ENCODE measurements around the gene NDUFB10.
A peak's percentile ranks its signal among the peaks of the same experiment; 100 is the strongest.

Gene NDUFB10

GRCh38 chr16:1941162-1942046 is 17.9 kb upstream of the NDUFB10 start:
- Histone ChIP-seq H3K27me3 (ENCODE audit: insufficient read depth, low read length) (peaks cover 5% of the 10 kb centered on the region; the same call in 1 of the 2 replicates), H3K4me3 (ENCODE audit: low read length) (peak overlapping the region; percentile 71; the same call in 1 of the 2 replicates), H3K36me3 (ENCODE audit: insufficient read depth, low read length) (peaks cover 21% of the 10 kb centered on the region), H3K4me1 (ENCODE audit: insufficient read depth, low read length) (0 out of 2 replicates have a peak, but pooled peaks cover 5% of the 10 kb centered on the region), H3K9me3 (ENCODE audit: insufficient read depth, low read depth, low read length) (no peaks in the 10 kb centered on the region), H3K27ac (ENCODE audit: low read depth, low read length) (no peak overlapping the region), H3K9ac (ENCODE audit: low read depth, low read length) (no peak overlapping the region)
- WGBS, result 84% methylated on average over 30 of the region's 30 CpGs

GRCh38 chr16:1942047-1942809 is 17.1 kb upstream of the NDUFB10 start:
- H3K9ac ChIP-seq (ENCODE audit: low read depth, low read length), result peak overlapping the region; percentile 37
- no peaks in the 10 kb centered on the region for H3K9me3 ChIP-seq (ENCODE audit: insufficient read depth, low read depth, low read length)
- WGBS, result 34% methylated on average over 14 of the region's 17 CpGs
- H3K27ac ChIP-seq (ENCODE audit: low read depth, low read length), result no peak overlapping the region
- H3K27me3 ChIP-seq (ENCODE audit: insufficient read depth, low read length), result peaks cover 5% of the 10 kb centered on the region; the same call in 1 of the 2 replicates
- peak overlapping the region; percentile 71 for H3K4me3 ChIP-seq (ENCODE audit: low read length)
- H3K4me1 ChIP-seq (ENCODE audit: insufficient read depth, low read length), result 0 out of 2 replicates have a peak, but pooled peaks cover 5% of the 10 kb centered on the region
- peaks cover 21% of the 10 kb centered on the region for H3K36me3 ChIP-seq (ENCODE audit: insufficient read depth, low read length)

GRCh38 chr16:1942810-1943726 is 16.3 kb upstream of the NDUFB10 start, which contains the start of gene MSRB1:
MSRB1 (minus strand) TSS chr16:1943199; CDS start chr16:1943156, 43 bp downstream.
- H3K27me3 ChIP-seq (ENCODE audit: insufficient read depth, low read length), result peaks cover 5% of the 10 kb centered on the region; the same call in 1 of the 2 replicates
- 0 out of 2 replicates have a peak, but pooled peaks cover 5% of the 10 kb centered on the region for H3K4me1 ChIP-seq (ENCODE audit: insufficient read depth, low read length)
- peaks cover 20% of the 10 kb centered on the region for H3K36me3 ChIP-seq (ENCODE audit: insufficient read depth, low read length)
- peak within 1 kb of the TSS; percentile 71 for H3K4me3 ChIP-seq (ENCODE audit: low read length)
- H3K9me3 ChIP-seq (ENCODE audit: insufficient read depth, low read depth, low read length), result no peaks in the 10 kb centered on the region
- peak within 1 kb of the TSS; percentile 37 for H3K9ac ChIP-seq (ENCODE audit: low read depth, low read length)
- 5% methylated on average over 77 of the region's 77 CpGs for WGBS
- H3K27ac ChIP-seq (ENCODE audit: low read depth, low read length), result no peak within 1 kb of the TSS

GRCh38 chr16:1944612-1945199 is 14.6 kb upstream of the NDUFB10 start:
- H3K27ac ChIP-seq (ENCODE audit: low read depth, low read length), result no peak overlapping the region
- H3K36me3 ChIP-seq (ENCODE audit: insufficient read depth, low read length), result peaks cover 8% of the 10 kb centered on the region
- H3K4me3 ChIP-seq (ENCODE audit: low read length), result no peak overlapping the region
- 87% methylated on average over 20 of the region's 21 CpGs for WGBS
- 0 out of 2 replicates have a peak, but pooled peaks cover 5% of the 10 kb centered on the region for H3K4me1 ChIP-seq (ENCODE audit: insufficient read depth, low read length)
- peaks cover 5% of the 10 kb centered on the region; the same call in 1 of the 2 replicates for H3K27me3 ChIP-seq (ENCODE audit: insufficient read depth, low read length)
- no peak overlapping the region for H3K9ac ChIP-seq (ENCODE audit: low read depth, low read length)
- H3K9me3 ChIP-seq (ENCODE audit: insufficient read depth, low read depth, low read length), result no peaks in the 10 kb centered on the region

GRCh38 chr16:1945559-1946391 is 13.6 kb upstream of the NDUFB10 start:
- no peaks in the 10 kb centered on the region for H3K9me3 ChIP-seq (ENCODE audit: insufficient read depth, low read depth, low read length)
- H3K9ac ChIP-seq (ENCODE audit: low read depth, low read length), result no peak overlapping the region
- H3K27me3 ChIP-seq (ENCODE audit: insufficient read depth, low read length), result peaks cover 5% of the 10 kb centered on the region; the same call in 1 of the 2 replicates
- H3K4me3 ChIP-seq (ENCODE audit: low read length), result no peak overlapping the region
- no peak overlapping the region for H3K27ac ChIP-seq (ENCODE audit: low read depth, low read length)
- H3K36me3 ChIP-seq (ENCODE audit: insufficient read depth, low read length), result peaks cover 2% of the 10 kb centered on the region
- 0 out of 2 replicates have a peak, but pooled peaks cover 5% of the 10 kb centered on the region for H3K4me1 ChIP-seq (ENCODE audit: insufficient read depth, low read length)
- WGBS, result 91% methylated on average over 19 of the region's 19 CpGs

- no peak overlapping the region for H3K27ac ChIP-seq (ENCODE audit: low read depth, low read length)
- H3K36me3 ChIP-seq (ENCODE audit: insufficient read depth, low read length), result no peaks in the 10 kb centered on the region
- H3K9me3 ChIP-seq (ENCODE audit: insufficient read depth, low read depth, low read length), result no peaks in the 10 kb centered on the region
- H3K4me1 ChIP-seq (ENCODE audit: insufficient read depth, low read length), result 0 out of 2 replicates have a peak, but pooled peaks cover 5% of the 10 kb centered on the region
- no peak overlapping the region for H3K9ac ChIP-seq (ENCODE audit: low read depth, low read length)
- 92% methylated on average over 38 of the region's 38 CpGs for WGBS
- peaks cover 5% of the 10 kb centered on the region; the same call in 1 of the 2 replicates for H3K27me3 ChIP-seq (ENCODE audit: insufficient read depth, low read length)
- no peak overlapping the region for H3K4me3 ChIP-seq (ENCODE audit: low read length)
Observed at GRCh38 chr16:1946495-1947368, 12.6 kb upstream of the NDUFB10 start.

- Histone ChIP-seq H3K36me3 (ENCODE audit: insufficient read depth, low read length) (no peaks in the 10 kb centered on the region), H3K4me1 (ENCODE audit: insufficient read depth, low read length) (no peaks in the 10 kb centered on the region), H3K27ac (ENCODE audit: low read depth, low read length) (no peak overlapping the region), H3K9me3 (ENCODE audit: insufficient read depth, low read depth, low read length) (no peaks in the 10 kb centered on the region), H3K27me3 (ENCODE audit: insufficient read depth, low read length) (peaks cover 2% of the 10 kb centered on the region; the same call in 1 of the 2 replicates), H3K9ac (ENCODE audit: low read depth, low read length) (no peak overlapping the region), H3K4me3 (ENCODE audit: low read length) (no peak overlapping the region)
- WGBS, result 95% methylated on average over 9 of the region's 9 CpGs
Observed at GRCh38 chr16:1947369-1947670, 12.0 kb upstream of the NDUFB10 start.

- H3K9me3 ChIP-seq (ENCODE audit: insufficient read depth, low read depth, low read length), result no peaks in the 10 kb centered on the region
Observed at GRCh38 chr16:1949507-1949906, 9.8 kb upstream of the NDUFB10 start.

GRCh38 chr16:1950047-1950446 is 9.3 kb upstream of the NDUFB10 start:
- H3K27ac ChIP-seq (ENCODE audit: low read depth, low read length), result no peak overlapping the region
- no peak overlapping the region for H3K4me3 ChIP-seq (ENCODE audit: low read length)
- H3K9ac ChIP-seq (ENCODE audit: low read depth, low read length), result no peak overlapping the region
- no peaks in the 10 kb centered on the region for H3K36me3 ChIP-seq (ENCODE audit: insufficient read depth, low read length)
- H3K9me3 ChIP-seq (ENCODE audit: insufficient read depth, low read depth, low read length), result no peaks in the 10 kb centered on the region
- H3K27me3 ChIP-seq (ENCODE audit: insufficient read depth, low read length), result no peaks in the 10 kb centered on the region
- H3K4me1 ChIP-seq (ENCODE audit: insufficient read depth, low read length), result no peaks in the 10 kb centered on the region
- 84% methylated on average over 7 of the region's 7 CpGs for WGBS

More at GRCh38 chr16:1949507-1949906, 9.8 kb upstream of the NDUFB10 start:
- H3K9ac ChIP-seq (ENCODE audit: low read depth, low read length), result no peak overlapping the region
- no peak overlapping the region for H3K27ac ChIP-seq (ENCODE audit: low read depth, low read length)
- no peaks in the 10 kb centered on the region for H3K36me3 ChIP-seq (ENCODE audit: insufficient read depth, low read length)
- H3K4me1 ChIP-seq (ENCODE audit: insufficient read depth, low read length), result no peaks in the 10 kb centered on the region
- WGBS, result 94% methylated on average over 10 of the region's 11 CpGs
- H3K27me3 ChIP-seq (ENCODE audit: insufficient read depth, low read length), result no peaks in the 10 kb centered on the region
- H3K4me3 ChIP-seq (ENCODE audit: low read length), result no peak overlapping the region
